Measurements from ENCODE around the gene SIGLEC6. TPM values are rescaled to one million over a fixed set of nuclear protein-coding genes. Genes with fewer than 3 reads are reported as not detected.
"Not testable (repeated sequence)": the region's sequence is repeated elsewhere in the genome, so short reads cannot be mapped to it uniquely, and the experiment has no call there.

SIGLEC6 gene
- total RNA-seq, 1 experiment from 2014 or later, result not detected

DNA sequence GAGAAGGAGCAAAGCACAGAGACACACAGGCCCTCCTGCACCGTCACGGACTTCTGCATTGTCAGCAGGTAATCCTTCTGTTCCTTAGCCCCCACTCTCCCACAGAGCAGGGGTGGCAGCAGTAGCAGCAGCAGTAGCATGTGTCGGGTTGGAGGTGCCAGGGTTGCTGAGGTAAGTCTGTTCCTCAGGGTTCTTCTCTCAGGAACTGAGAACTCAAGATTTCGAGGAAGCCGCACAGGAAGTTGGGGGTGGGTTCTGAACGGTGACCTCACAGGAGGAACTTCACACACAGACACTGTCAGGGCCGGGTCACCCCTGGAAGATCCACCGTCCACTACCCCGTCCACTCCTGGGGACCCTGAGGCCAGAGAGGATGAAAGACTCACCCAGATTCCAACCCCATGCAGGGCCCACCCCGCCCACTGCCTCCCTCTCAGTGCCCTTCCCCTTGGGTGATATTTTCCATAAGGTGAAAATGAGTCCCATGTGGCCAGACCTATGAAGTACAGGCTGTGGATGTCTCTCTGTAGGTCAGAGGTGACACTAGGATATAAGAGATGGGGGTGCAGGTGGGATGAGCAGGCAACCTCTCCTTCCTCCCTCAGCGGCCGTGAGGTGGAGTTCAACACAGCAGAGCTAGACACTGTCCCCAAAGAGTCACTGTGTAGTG, 29.7 kb downstream of the SIGLEC6 start, which contains the start of gene SIGLEC12:
SIGLEC12 (minus strand) TSS at position 207 of the 670 bp plus-strand sequence; CDS start at position 140, 67 bp downstream.
- H3K9me3 ChIP-seq (ENCODE audit: control insufficient read depth in 1 of 2, insufficient read depth in 1 of 2, low read depth in 1 of 2, low read length in 2 of 2), result no peaks in the 10 kb centered on the region
- no peak for ATAC-seq
- H4K20me1 ChIP-seq (ENCODE audit: insufficient read depth), result no peaks in the 10 kb centered on the region
- no peaks in the 10 kb centered on the region for H3K36me3 ChIP-seq (ENCODE audit: control insufficient read depth in 1 of 2, insufficient read depth in 2 of 2, low read length in 2 of 2)
- ChIA-PET POLR2A (no interaction called here), RAD21 (ENCODE audit: low non-redundant PET in 1 of 2, low total read pairs in 2 of 2, uncharacterized antibody in 2 of 2, unreplicated experiment in 2 of 2) (no interaction called here), CTCF (no interaction called here)
- no peak within 1 kb of the TSS for H3K9ac ChIP-seq (ENCODE audit: low read length)
- no peaks in the 10 kb centered on the region for H3K9me2 ChIP-seq (ENCODE audit: insufficient read depth)
- H3K4me1 ChIP-seq (ENCODE audit: control insufficient read depth in 1 of 2, insufficient read depth in 2 of 2, low read length in 2 of 2), result no peaks in the 10 kb centered on the region
- no peak within 1 kb of the TSS for H3K4me2 ChIP-seq (ENCODE audit: low read length)
- DNase-seq (ENCODE audit: low read depth, low spot score), result no peak
- no TSS peak for BruUV-seq (replicated peaks)
- H3K79me2 ChIP-seq (ENCODE audit: insufficient read depth, low read length), result no peaks in the 10 kb centered on the region
- H3K27ac ChIP-seq (ENCODE audit: low read depth, low read length), result no peak within 1 kb of the TSS
- TF ChIP-seq FOSL1 (IDR thresholded peaks at IDR 0.05; ENCODE audit: low read depth) (no peak), EZH2 (IDR thresholded peaks at IDR 0.05) (no peak), ZFX (IDR thresholded peaks at IDR 0.05) (no peak), SIN3A (IDR thresholded peaks at IDR 0.05; ENCODE audit: low read depth) (no peak), EZH2phosphoT487 (IDR thresholded peaks at IDR 0.05; ENCODE audit: borderline replicate concordance) (no peak)
- TF ChIP-seq, protein P1, sequence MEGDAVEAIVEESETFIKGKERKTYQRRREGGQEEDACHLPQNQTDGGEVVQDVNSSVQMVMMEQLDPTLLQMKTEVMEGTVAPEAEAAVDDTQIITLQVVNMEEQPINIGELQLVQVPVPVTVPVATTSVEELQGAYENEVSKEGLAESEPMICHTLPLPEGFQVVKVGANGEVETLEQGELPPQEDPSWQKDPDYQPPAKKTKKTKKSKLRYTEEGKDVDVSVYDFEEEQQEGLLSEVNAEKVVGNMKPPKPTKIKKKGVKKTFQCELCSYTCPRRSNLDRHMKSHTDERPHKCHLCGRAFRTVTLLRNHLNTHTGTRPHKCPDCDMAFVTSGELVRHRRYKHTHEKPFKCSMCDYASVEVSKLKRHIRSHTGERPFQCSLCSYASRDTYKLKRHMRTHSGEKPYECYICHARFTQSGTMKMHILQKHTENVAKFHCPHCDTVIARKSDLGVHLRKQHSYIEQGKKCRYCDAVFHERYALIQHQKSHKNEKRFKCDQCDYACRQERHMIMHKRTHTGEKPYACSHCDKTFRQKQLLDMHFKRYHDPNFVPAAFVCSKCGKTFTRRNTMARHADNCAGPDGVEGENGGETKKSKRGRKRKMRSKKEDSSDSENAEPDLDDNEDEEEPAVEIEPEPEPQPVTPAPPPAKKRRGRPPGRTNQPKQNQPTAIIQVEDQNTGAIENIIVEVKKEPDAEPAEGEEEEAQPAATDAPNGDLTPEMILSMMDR (IDR thresholded peaks at IDR 0.05 in 2 of 3, conservative IDR thresholded peaks at IDR 0.05 in 1 of 3; ENCODE audit: borderline replicate concordance in 1 of 3, insufficient read depth in 1 of 3, low read depth in 2 of 3, low read length in 2 of 3), result no peak
- H3K4me3 ChIP-seq (replicated peaks in 1 of 2; ENCODE audit: low read depth in 1 of 2, low read length in 2 of 2), result no peak within 1 kb of the TSS
- no peak within 1 kb of the TSS for H2AFZ ChIP-seq (ENCODE audit: low read depth, low read length, poor library complexity, severe bottlenecking)
- intact Hi-C loops (cut with micrococcal nuclease), result no loop called here
- peaks cover 15% of the 10 kb centered on the region for H3K27me3 ChIP-seq (ENCODE audit: insufficient read depth, low read length)

DNA sequence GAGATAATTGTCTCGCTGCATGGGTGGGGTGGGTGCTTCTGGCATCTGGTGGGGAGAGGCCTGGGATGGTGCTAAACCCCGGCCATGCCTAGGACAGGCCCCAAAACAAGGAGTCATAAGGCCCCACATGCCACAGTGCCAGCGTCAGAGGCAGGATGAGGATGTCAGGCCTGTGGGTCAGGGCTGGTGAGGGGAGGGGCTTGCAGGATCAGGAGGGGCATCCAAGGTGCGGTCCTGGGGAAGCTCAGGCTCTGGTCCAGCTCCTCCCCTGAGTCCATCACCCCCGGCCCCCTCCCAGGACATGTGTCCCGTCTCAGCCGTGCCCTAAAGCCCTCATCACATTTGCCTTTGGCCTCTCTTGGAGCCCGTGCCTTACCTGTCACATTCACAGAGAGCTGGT, 30.5 kb downstream of the SIGLEC6 start:
- H3K4me2 ChIP-seq (ENCODE audit: low read length); H3K27ac ChIP-seq (ENCODE audit: low read depth, low read length); H3K4me1 ChIP-seq (ENCODE audit: control insufficient read depth in 1 of 2, insufficient read depth in 2 of 2, low read length in 2 of 2); H3K36me3 ChIP-seq (ENCODE audit: control insufficient read depth in 1 of 2, insufficient read depth in 2 of 2, low read length in 2 of 2); RAD21 ChIA-PET (ENCODE audit: low non-redundant PET in 1 of 2, low total read pairs in 2 of 2, uncharacterized antibody in 2 of 2, unreplicated experiment in 2 of 2); DNase-seq (ENCODE audit: low read depth, low spot score); H4K20me1 ChIP-seq (ENCODE audit: insufficient read depth); H2AFZ ChIP-seq (ENCODE audit: low read depth, low read length, poor library complexity, severe bottlenecking); BruUV-seq (replicated peaks); intact Hi-C loops (cut with micrococcal nuclease); H3K9ac ChIP-seq (ENCODE audit: low read length); H3K9me3 ChIP-seq (ENCODE audit: control insufficient read depth in 1 of 2, insufficient read depth in 1 of 2, low read depth in 1 of 2, low read length in 2 of 2); CTCF ChIA-PET; ATAC-seq; H3K4me3 ChIP-seq (replicated peaks in 1 of 2; ENCODE audit: low read depth in 1 of 2, low read length in 2 of 2); H3K9me2 ChIP-seq (ENCODE audit: insufficient read depth); H3K79me2 ChIP-seq (ENCODE audit: insufficient read depth, low read length); POLR2A ChIA-PET: not testable (repeated sequence)
- peaks cover 15% of the 10 kb centered on the region for H3K27me3 ChIP-seq (ENCODE audit: insufficient read depth, low read length)

Data from HCT116 (cell line).